Calu3 (cell line): ENCODE measurements around the gene SPATA13. TPM values are rescaled to one million over a fixed set of nuclear protein-coding genes. Genes with fewer than 3 reads are reported as not detected.
A peak's percentile ranks its signal among the peaks of the same experiment; 100 is the strongest.

Source experiments
- BruUV-seq: library from RNA; stranded (reverse); fragments of 400-500 nt; replicated peaks from 2 replicates; lab custom pipeline; 2021; lab: Mats Ljungman, UMichigan
- CTCF ChIA-PET: fragments of 300-600 bp; sonication (Branson Sonifier 250); formaldehyde crosslinking; loops from one replicate; lab custom pipeline; 2022; ENCODE audit warnings: antibody characterized with exemption; lab: Charles Lee
- DNase-seq: peaks from one replicate; pipeline ENCODE4 v3.0.0; 2022
- H3K27ac Mint-ChIP-seq: one replicate; pipeline ENCODE4 v1.8.0; 2022; ENCODE audit warnings: mixed read lengths; ENCODE audit not compliant: unreplicated experiment
- H3K27me3 Mint-ChIP-seq: one replicate; pipeline ENCODE4 v1.8.0; 2022; ENCODE audit warnings: mixed read lengths; ENCODE audit not compliant: unreplicated experiment
- H3K36me3 Mint-ChIP-seq: one replicate; pipeline ENCODE4 v1.8.0; 2022; ENCODE audit warnings: mild to moderate bottlenecking, moderate library complexity, mixed read lengths; ENCODE audit not compliant: insufficient read depth, unreplicated experiment
- H3K4me1 Mint-ChIP-seq: one replicate; pipeline ENCODE4 v1.8.0; 2022; ENCODE audit warnings: mild to moderate bottlenecking, low read depth, mixed read lengths; ENCODE audit not compliant: unreplicated experiment
- H3K4me3 Mint-ChIP-seq: one replicate; pipeline ENCODE4 v1.8.0; 2022; ENCODE audit warnings: mild to moderate bottlenecking, low read depth, moderate library complexity, mixed read lengths; ENCODE audit not compliant: unreplicated experiment
- H3K9me3 Mint-ChIP-seq: one replicate; pipeline ENCODE4 v1.8.0; 2022; ENCODE audit warnings: low read depth, mixed read lengths; ENCODE audit not compliant: unreplicated experiment
- intact Hi-C: fragments of 100-400 bp; cut with micrococcal nuclease; formaldehyde crosslinking; loops from one replicate; pipeline ENCODE4 v1.10.0; 2022; ENCODE audit not compliant: unreplicated experiment
- total RNA-seq: library from RNA; stranded (reverse); gene quantifications from 2 replicates; pipeline ENCODE4 v1.2.3, GENCODE V29; 2022
- TF ChIP-seq, protein P1 (sequence below): fragments of 200-600 bp; IDR thresholded peaks from one replicate; pipeline ENCODE4 v1.8.0; 2022; ENCODE audit warnings: antibody characterized with exemption; ENCODE audit not compliant: unreplicated experiment

The SPATA13 gene
- total RNA-seq, 1 experiment from 2014 or later = 33.8 TPM

DNA sequence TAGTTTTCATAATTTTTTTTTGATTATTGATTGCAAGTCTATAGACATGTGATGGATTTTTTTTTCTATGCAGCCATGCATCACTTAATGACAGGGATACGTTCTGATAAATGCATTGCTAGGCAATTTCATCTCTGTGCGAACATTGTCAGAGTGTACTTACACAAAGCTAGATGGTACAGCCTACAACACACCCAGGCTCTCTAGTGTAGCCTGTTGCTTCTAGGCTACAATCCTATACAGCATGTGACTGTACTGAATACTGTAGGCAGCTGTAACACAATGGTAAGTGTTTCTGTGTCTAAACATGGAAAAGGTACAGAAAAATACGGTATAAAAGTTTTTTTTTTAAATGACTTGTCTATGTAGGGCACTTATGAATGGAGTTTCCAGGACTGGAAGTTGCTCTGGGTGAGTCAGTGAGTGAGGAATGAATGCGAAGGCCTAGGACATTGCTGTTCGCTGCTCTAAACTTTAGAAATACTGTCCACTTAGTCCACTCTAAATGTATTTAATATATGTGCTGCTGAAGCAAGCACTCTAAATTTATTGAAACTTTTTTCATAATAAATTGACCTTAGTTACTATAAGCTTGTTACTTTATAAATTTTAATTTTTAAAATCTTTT is 20.3 kb downstream of the SPATA13 start:
- no peaks in the 10 kb centered on the region for H3K27me3 Mint-ChIP-seq
- CTCF ChIA-PET = interaction anchor here (0.6 to 0.9 kb wide), 3 partner anchors 20 to 159 kb away, joined by 3 to 8 read pairs (median 4); no protein-coding TSS in a partner anchor
- no peak for DNase-seq
- no peak overlapping the region for H3K4me3 Mint-ChIP-seq
- H3K9me3 Mint-ChIP-seq = peaks cover 2% of the 10 kb centered on the region
- H3K27ac Mint-ChIP-seq = no peak overlapping the region
- peaks cover 63% of the 10 kb centered on the region for H3K4me1 Mint-ChIP-seq
- H3K36me3 Mint-ChIP-seq = peaks cover 14% of the 10 kb centered on the region
- intact Hi-C loops = no loop called here
- no TSS peak for BruUV-seq
- TF ChIP-seq, protein P1, sequence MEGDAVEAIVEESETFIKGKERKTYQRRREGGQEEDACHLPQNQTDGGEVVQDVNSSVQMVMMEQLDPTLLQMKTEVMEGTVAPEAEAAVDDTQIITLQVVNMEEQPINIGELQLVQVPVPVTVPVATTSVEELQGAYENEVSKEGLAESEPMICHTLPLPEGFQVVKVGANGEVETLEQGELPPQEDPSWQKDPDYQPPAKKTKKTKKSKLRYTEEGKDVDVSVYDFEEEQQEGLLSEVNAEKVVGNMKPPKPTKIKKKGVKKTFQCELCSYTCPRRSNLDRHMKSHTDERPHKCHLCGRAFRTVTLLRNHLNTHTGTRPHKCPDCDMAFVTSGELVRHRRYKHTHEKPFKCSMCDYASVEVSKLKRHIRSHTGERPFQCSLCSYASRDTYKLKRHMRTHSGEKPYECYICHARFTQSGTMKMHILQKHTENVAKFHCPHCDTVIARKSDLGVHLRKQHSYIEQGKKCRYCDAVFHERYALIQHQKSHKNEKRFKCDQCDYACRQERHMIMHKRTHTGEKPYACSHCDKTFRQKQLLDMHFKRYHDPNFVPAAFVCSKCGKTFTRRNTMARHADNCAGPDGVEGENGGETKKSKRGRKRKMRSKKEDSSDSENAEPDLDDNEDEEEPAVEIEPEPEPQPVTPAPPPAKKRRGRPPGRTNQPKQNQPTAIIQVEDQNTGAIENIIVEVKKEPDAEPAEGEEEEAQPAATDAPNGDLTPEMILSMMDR = no peak

DNA sequence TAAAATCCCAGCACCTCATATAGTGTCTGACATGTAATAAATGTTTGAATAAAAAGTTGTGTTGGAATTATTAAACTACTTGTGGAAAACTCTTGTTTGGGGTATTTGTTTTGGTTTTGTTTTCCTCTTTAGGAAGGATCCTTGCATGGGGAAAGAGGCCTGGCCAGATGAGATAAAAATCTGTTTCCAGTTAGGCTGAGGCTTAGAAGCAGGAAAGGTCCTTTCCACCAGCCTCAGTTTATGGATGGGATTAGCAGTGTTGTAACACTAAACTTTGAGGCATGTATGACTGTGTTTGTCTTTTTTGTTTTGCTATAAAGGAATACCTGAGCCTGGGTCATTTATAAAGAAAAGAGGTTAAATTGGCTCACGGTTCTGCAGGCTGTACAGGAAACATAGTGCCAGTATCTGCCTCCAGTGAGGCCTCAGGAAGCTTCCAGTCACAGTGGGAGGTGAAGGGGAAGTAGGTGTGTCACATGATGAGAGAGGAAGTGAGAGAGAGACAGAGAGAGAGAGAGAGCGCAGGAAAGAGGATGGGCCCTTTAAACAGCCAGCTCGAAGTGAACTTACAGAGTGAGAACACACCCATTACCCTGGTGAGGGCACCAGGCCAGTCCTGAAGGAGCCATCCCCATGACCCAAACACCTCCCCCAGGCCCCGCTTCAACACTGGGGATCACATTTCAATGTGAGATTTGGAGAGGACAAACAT is 21.6 kb downstream of the SPATA13 start:
- intact Hi-C loops = no loop called here
- Mint-ChIP-seq H3K36me3 (peaks cover 22% of the 10 kb centered on the region), H3K27me3 (no peaks in the 10 kb centered on the region), H3K27ac (peak overlapping the region; percentile 81), H3K4me1 (peaks cover 76% of the 10 kb centered on the region), H3K4me3 (peak overlapping the region; percentile 41), H3K9me3 (peaks cover 2% of the 10 kb centered on the region)
- no peak for DNase-seq
- CTCF ChIA-PET = no interaction called here
- no TSS peak for BruUV-seq
- TF ChIP-seq, protein P1 = no peak

DNA sequence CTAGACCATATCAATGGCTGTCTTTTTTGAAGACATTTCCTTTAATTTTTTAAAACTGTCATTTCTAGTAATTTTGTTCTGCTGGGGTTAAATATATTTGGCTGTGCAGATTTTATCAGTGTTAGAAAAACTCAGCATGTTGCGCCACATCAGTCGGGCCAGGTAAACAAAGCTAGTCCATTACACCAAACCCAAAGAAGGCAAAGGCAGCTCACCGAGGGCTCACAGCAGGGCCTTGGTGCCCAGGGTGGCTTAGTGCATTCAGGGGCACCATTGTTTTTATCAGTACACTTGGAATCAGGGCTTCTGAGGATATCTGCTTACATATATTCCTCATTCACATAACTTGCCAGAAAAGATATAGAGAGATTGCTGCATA is 22.2 kb downstream of the SPATA13 start:
- CTCF ChIA-PET = no interaction called here
- peak overlapping the region; percentile 41 for H3K4me3 Mint-ChIP-seq
- peaks cover 22% of the 10 kb centered on the region for H3K36me3 Mint-ChIP-seq
- DNase-seq = no peak
- intact Hi-C loops = no loop called here
- H3K4me1 Mint-ChIP-seq = peaks cover 81% of the 10 kb centered on the region
- TF ChIP-seq, protein P1 = no peak
- peaks cover 2% of the 10 kb centered on the region for H3K9me3 Mint-ChIP-seq
- no TSS peak for BruUV-seq
- H3K27ac Mint-ChIP-seq = peak overlapping the region; percentile 81
- H3K27me3 Mint-ChIP-seq = no peaks in the 10 kb centered on the region

DNA sequence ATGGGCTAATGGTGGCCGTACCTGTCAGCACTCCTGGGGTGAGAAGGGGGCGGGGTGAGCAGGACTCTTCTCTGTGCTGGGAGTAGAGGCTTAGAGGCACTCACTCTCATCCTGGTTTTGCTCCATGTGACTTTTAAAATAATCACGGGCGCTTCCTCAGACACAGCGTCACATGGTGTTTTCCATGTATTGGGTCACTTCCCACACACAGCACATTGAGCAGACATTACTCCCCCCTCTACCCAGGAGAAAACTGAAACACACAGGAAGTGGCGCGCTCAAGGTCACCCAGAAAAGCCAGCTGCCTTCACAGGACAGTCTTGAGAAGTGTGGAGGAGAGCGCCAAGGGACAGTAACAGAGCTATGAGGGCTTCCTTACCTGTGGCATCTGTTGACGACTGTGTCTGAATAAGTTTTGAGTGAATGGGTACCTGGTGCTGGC is 23.2 kb downstream of the SPATA13 start:
- peak; percentile 48 for DNase-seq
- TF ChIP-seq, protein P1 = no peak
- no TSS peak for BruUV-seq
- intact Hi-C loops = no loop called here
- peaks cover 76% of the 10 kb centered on the region for H3K4me1 Mint-ChIP-seq
- H3K4me3 Mint-ChIP-seq = peak overlapping the region; percentile 65
- no peaks in the 10 kb centered on the region for H3K27me3 Mint-ChIP-seq
- H3K27ac Mint-ChIP-seq = peak overlapping the region; percentile 81
- H3K9me3 Mint-ChIP-seq = peaks cover 2% of the 10 kb centered on the region
- CTCF ChIA-PET = interaction anchor here (0.5 to 0.9 kb wide), 3 partner anchors 10 to 262 kb away, joined by 3 read pairs; no protein-coding TSS in a partner anchor
- H3K36me3 Mint-ChIP-seq = peaks cover 22% of the 10 kb centered on the region
